ENCODE measurements around the gene DACT2.

Gene DACT2

DNA sequence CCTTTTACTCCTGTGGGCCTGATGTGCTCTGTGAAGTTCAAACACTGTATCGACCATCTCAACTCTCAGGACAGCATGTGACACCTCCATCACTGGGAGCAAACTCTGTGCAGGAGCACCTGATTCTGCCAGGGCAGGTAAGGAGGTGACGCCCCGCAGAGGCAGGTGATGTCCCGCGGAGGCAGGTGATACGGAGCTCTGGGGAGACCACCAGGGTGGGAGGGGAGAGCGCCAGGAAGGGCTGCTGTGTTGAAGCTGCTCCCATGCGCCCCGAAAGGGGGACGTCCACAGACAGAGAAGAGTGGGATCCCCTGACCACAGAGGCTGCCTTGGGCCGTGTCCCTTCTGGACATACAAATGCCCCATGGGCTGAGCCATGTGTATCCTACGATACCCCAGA, 58.3 kb downstream of the DACT2 start:
- DNase-seq, result no peak

DNA sequence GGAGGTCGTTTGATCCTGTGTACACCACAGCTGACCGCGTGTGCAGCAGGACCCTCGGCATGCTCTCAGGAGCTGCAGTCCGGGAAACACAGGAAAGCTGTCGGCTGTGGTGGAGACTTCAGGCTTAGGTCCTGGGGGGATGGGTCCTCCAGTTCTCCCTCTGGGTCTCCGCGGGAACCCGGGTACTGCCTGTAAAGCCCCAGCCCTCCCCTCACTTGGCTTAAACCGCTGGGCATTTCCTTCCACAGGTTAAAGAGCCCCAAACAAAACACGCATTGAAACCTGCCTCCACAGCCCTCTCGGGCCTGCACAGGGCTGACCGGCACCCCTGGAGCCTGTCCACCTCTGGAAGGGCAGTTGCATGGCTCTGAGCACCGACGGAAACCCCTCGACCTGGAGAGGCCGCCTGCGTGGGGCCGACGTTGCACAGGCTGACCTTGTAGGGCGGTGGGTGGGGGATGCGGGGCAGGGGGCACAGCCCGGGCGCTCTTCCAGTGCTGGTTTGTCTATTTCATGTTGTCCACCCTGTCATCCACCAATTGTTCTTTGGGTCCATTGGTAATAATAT, 59.1 kb downstream of the DACT2 start:
- no peak for DNase-seq

DNA sequence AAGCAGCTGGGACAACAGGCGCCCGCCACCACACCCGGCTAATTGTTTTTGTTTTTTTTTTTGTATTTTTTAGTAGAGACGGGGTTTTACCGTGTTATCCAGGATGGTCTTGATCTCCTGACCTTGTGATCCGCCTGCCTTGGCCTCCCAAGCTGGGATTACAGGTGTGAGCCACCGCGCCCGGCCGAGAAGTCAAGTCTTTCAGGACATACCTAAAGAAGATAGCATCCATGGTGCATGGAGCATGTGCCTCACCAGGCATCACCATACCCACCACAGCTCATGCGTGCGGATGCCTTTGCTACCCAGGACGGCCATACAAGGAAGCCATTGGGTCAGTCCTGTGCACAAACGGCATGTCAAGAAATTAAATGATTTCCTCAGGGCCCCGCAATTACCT, 60.8 kb downstream of the DACT2 start:
- DNase-seq, result no peak

DNA sequence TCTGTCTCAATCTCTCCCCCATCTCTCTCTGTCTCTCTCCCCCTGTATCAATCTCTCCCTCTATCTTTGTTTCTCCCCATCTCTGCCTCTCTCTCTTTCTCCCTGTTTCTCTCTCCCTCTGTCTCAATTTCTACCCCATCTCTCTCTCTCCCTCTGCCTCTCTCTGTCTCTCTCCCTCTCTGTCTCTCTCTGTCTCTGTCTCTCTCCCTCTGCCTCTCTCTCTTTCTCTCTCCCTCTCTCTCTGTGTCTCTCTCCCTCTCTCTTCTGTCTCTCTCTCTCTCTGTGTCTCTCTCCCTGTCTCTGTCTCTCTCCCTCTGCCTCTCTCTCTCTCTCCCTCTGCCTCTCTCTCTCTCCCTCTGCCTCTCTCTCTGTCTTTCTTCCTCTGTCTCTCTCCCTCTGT, 62.6 kb downstream of the DACT2 start:
- DNase-seq, result no peak
